HCT116 (cell line): ENCODE results near the gene EDEM3. TPM values are rescaled to one million over a fixed set of nuclear protein-coding genes. Genes with fewer than 3 reads are reported as not detected.

Source experiments
- ATAC-seq: fragments of 200-7000 bp; cut with Tn5 transposase; 2 replicates; pipeline ENCODE4 v1.9.1; 2020; ENCODE audit warnings: mild to moderate bottlenecking, moderate library complexity
- BruUV-seq: library from RNA; stranded (reverse); fragments of 400-500 nt; replicated peaks from 2 replicates; lab custom pipeline; 2021; lab: Mats Ljungman, UMichigan
- CTCF ChIA-PET: fragments of 300-600 bp; sonication (Branson Sonifier 250); formaldehyde crosslinking; loops from one replicate; lab custom pipeline; 2021; ENCODE audit warnings: antibody characterized with exemption; lab: Charles Lee
- POLR2A ChIA-PET: fragments of 300-600, 350-600 bp; sonication (Branson Sonifier 250); formaldehyde crosslinking; loops from one replicate; lab custom pipeline; 2021; ENCODE audit warnings: antibody characterized with exemption; lab: Charles Lee
- RAD21 ChIA-PET, 2 experiments: fragments of 300-600 bp; sonication (Branson Sonifier 250); formaldehyde crosslinking; loops; one replicate each; lab custom pipeline; 2023; ENCODE audit warnings: low total read pairs in 2 of 2; ENCODE audit not compliant: uncharacterized antibody in 2 of 2, unreplicated experiment in 2 of 2, low non-redundant PET in 1 of 2; lab: Charles Lee
- DNase-seq: peaks from one replicate; pipeline ENCODE4 v3.0.0-alpha.2; 2010; ENCODE audit warnings: low read depth, low spot score
- H2AFZ ChIP-seq: fragments of 200-600 bp; shearing (Covaris generic), sonication (generic); 2 replicates; pipeline ENCODE4 v1.6.1; 2017; ENCODE audit warnings: low read depth, mixed run types, mixed read lengths, antibody characterized with exemption, low read length; ENCODE audit not compliant: poor library complexity, severe bottlenecking
- H3K27ac ChIP-seq: 2 replicates; pipeline ENCODE4 v1.5.1; 2012; ENCODE audit warnings: low read depth, low read length
- H3K27me3 ChIP-seq: fragments of 200-600 bp; sonication (generic); 2 replicates; pipeline ENCODE4 v1.6.1; 2016; ENCODE audit warnings: mixed run types, low read length, mixed read lengths; ENCODE audit not compliant: insufficient read depth
- H3K36me3 ChIP-seq, 2 experiments: fragments of 200-500 bp in 1 of 2; fragments of 200-600 bp in 1 of 2; sonication (Bioruptor generic) in 1 of 2; sonication (generic) in 1 of 2; 2 replicates each; pipeline versions ENCODE4 v1.5.1 to v1.6.1; 2014 to 2016; ENCODE audit warnings: low read length in 2 of 2, inconsistent platforms in 1 of 2, mixed read lengths in 1 of 2, mixed run types in 1 of 2; ENCODE audit not compliant: insufficient read depth in 2 of 2, control insufficient read depth in 1 of 2
- H3K4me1 ChIP-seq, 2 experiments: fragments of 200-600 bp in 1 of 2; sonication (generic) in 1 of 2; 2 replicates each; pipeline versions ENCODE4 v1.5.1 to v1.6.1; 2012 to 2017; ENCODE audit warnings: low read length in 2 of 2, inconsistent platforms in 1 of 2, mild to moderate bottlenecking in 1 of 2, mixed read lengths in 1 of 2, mixed run types in 1 of 2, moderate library complexity in 1 of 2; ENCODE audit not compliant: insufficient read depth in 2 of 2, control insufficient read depth in 1 of 2
- H3K4me2 ChIP-seq: fragments of 200-600 bp; sonication (generic); 2 replicates; pipeline ENCODE4 v1.6.1; 2017; ENCODE audit warnings: mixed run types, low read length, mixed read lengths
- H3K4me3 ChIP-seq, 2 experiments: fragments of 200-600 bp in 1 of 2; sonication (generic) in 1 of 2; replicated peaks in 1 of 2; 2 replicates each; pipeline ENCODE4 v1.5.1; 2011 to 2016; ENCODE audit warnings: low read length in 2 of 2, control low read depth in 1 of 2, low read depth in 1 of 2, mild to moderate bottlenecking in 1 of 2, mixed read lengths in 1 of 2, mixed run types in 1 of 2
- H3K79me2 ChIP-seq: fragments of 200-600 bp; sonication (generic); 2 replicates; pipeline ENCODE4 v1.6.1; 2017; ENCODE audit warnings: mild to moderate bottlenecking, mixed run types, low read length, moderate library complexity, mixed read lengths; ENCODE audit not compliant: insufficient read depth
- H3K9ac ChIP-seq: fragments of 200-600 bp; sonication (generic); 2 replicates; pipeline ENCODE4 v1.6.1; 2016; ENCODE audit warnings: low read length, mixed read lengths
- H3K9me2 ChIP-seq: fragments of 200-600 bp; sonication (generic), shearing (Covaris generic); 2 replicates; pipeline ENCODE4 v1.6.1; 2017; ENCODE audit warnings: mixed run types, mild to moderate bottlenecking, moderate library complexity; ENCODE audit not compliant: insufficient read depth
- H3K9me3 ChIP-seq, 2 experiments: fragments of 200-500 bp in 1 of 2; fragments of 200-600 bp in 1 of 2; sonication (Bioruptor generic) in 1 of 2; sonication (generic) in 1 of 2; 2 replicates each; pipeline ENCODE4 v1.6.1; 2014 to 2017; ENCODE audit warnings: low read length in 2 of 2, mixed read lengths in 2 of 2, inconsistent platforms in 1 of 2, low read depth in 1 of 2, mild to moderate bottlenecking in 1 of 2, mixed run types in 1 of 2, moderate library complexity in 1 of 2; ENCODE audit not compliant: control insufficient read depth in 1 of 2, insufficient read depth in 1 of 2
- H4K20me1 ChIP-seq: fragments of 200-600 bp; sonication (generic), shearing (Covaris generic); 2 replicates; pipeline ENCODE4 v1.6.1; 2017; ENCODE audit warnings: mixed run types, mild to moderate bottlenecking, moderate library complexity; ENCODE audit not compliant: insufficient read depth
- CBX3 ChIP-seq: IDR thresholded peaks from 2 replicates; pipeline ENCODE4 v1.6.1; 2012; ENCODE audit warnings: low read depth
- CEBPB ChIP-seq: IDR thresholded peaks from 2 replicates; pipeline ENCODE4 v1.6.1; 2012; ENCODE audit warnings: low read depth
- ELF1 ChIP-seq: IDR thresholded peaks from 2 replicates; pipeline ENCODE4 v1.6.1; 2012; ENCODE audit warnings: low read depth, borderline replicate concordance
- EZH2 ChIP-seq: fragments of 200-600 bp; sonication (generic); IDR thresholded peaks from 2 replicates; pipeline ENCODE4 v1.6.1; 2017; ENCODE audit warnings: antibody characterized with exemption, mixed run types
- EZH2phosphoT487 ChIP-seq: fragments of 200-600 bp; IDR thresholded peaks from 2 replicates; pipeline ENCODE4 v1.6.1; 2018; ENCODE audit warnings: antibody characterized with exemption, borderline replicate concordance
- JUND ChIP-seq: IDR thresholded peaks from 2 replicates; pipeline ENCODE4 v1.6.1; 2012
- RAD21 ChIP-seq: IDR thresholded peaks from 2 replicates; pipeline ENCODE4 v1.6.1; 2012; ENCODE audit warnings: low read depth, mild to moderate bottlenecking
- SP1 ChIP-seq: IDR thresholded peaks from 2 replicates; pipeline ENCODE4 v1.6.1; 2012; ENCODE audit warnings: low read depth
- YY1 ChIP-seq: IDR thresholded peaks from 2 replicates; pipeline ENCODE4 v1.6.1; 2011; ENCODE audit warnings: low read length, low read depth, moderate library complexity, mild to moderate bottlenecking; ENCODE audit not compliant: insufficient replicate concordance; ENCODE audit errors: extremely low read depth
- intact Hi-C: fragments of 100-400 bp; cut with micrococcal nuclease; formaldehyde crosslinking; loops from 2 replicates; pipeline ENCODE4 v1.10.0; 2022
- total RNA-seq: library from RNA; stranded (reverse); gene quantifications from one replicate; pipeline ENCODE4 v1.2.1, GENCODE V29; 2021; ENCODE audit not compliant: unreplicated experiment
- TF ChIP-seq, protein P1 (sequence below): IDR thresholded peaks from 2 replicates; pipeline ENCODE4 v1.6.1; 2012
- TF ChIP-seq, protein P2 (sequence below), 3 experiments: fragments of 200-600 bp in 1 of 3; sonication (generic) in 1 of 3; IDR thresholded peaks in 2 of 3; conservative IDR thresholded peaks in 1 of 3; 2 replicates each; pipeline ENCODE4 v1.5.1; 2012 to 2017; ENCODE audit warnings: low read depth in 2 of 3, low read length in 2 of 3, antibody characterized with exemption in 1 of 3, borderline replicate concordance in 1 of 3, control low read depth in 1 of 3, mild to moderate bottlenecking in 1 of 3, mixed read lengths in 1 of 3, mixed run types in 1 of 3, moderate library complexity in 1 of 3; ENCODE audit not compliant: insufficient read depth in 1 of 3

Gene EDEM3
- total RNA-seq, 1 experiment from 2014 or later = 14.9 TPM

DNA sequence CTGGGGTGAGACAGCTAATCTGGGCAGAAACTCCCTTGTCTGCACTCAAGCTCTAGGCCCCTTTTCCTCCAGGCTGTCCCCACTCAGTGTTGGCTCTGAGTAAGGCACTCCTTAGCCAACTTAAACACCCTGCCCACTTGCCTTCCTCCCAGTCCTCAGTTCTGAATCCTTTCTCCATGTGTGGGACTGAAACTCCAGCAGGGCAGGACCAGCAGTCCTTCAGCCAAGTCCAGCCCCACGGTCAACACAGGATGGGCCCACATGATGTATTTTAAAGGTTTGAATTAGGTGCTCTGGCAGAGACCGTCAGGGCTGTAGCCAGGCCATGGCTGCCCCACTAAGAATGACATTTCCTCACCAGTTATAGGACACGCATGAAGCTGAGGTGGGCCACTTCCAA lies 107.8 kb downstream of the EDEM3 start:
- no peak for DNase-seq
- RAD21 ChIA-PET = no interaction called here
- H3K4me2 ChIP-seq = no peak overlapping the region
- no peaks in the 10 kb centered on the region for H3K9me2 ChIP-seq
- no peak for ATAC-seq
- H3K27ac ChIP-seq = no peak overlapping the region
- intact Hi-C loops = no loop called here
- H3K27me3 ChIP-seq = no peaks in the 10 kb centered on the region
- H3K9ac ChIP-seq = no peak overlapping the region
- H3K4me1 ChIP-seq = no peaks in the 10 kb centered on the region
- H3K4me3 ChIP-seq = no peak overlapping the region
- POLR2A ChIA-PET = no interaction called here
- H4K20me1 ChIP-seq = no peaks in the 10 kb centered on the region
- CTCF ChIA-PET = no interaction called here
- H3K9me3 ChIP-seq = no peaks in the 10 kb centered on the region; a peak in 1 of 4 replicates
- H2AFZ ChIP-seq = no peak overlapping the region
- TF ChIP-seq RAD21 (no peak), CEBPB (no peak), ELF1 (no peak), SP1 (no peak)
- BruUV-seq = no TSS peak
- H3K36me3 ChIP-seq = no peaks in the 10 kb centered on the region
- no peaks in the 10 kb centered on the region for H3K79me2 ChIP-seq

DNA sequence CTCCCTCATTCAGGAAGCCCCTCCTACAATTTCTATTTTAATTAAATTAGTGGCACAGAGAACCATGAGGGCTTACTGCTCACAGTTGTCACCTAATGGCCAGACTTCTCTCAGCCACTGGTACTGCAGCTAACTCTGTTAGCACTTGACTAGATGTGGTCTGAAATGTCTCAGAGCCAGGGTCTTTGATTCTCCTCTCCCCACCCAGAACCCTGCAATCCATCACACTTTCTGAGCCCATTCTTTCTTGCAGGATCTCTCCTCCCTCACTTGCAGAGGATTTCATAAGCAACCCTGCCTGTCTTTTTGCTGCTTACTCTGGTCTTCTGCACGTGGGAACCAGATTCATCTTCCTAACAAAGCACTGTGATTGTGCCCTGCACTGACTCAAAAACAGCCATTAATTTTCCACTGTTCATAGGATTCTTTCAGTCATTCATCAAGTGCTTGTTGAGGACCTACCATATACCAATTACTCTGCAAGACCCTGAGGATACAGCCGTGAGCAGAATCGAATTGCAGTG lies 108.4 kb downstream of the EDEM3 start:
- ATAC-seq (no peak), DNase-seq (no peak)
- intact Hi-C loops = no loop called here
- Histone ChIP-seq H3K27me3 (no peaks in the 10 kb centered on the region), H2AFZ (no peak overlapping the region), H3K4me1 (no peaks in the 10 kb centered on the region), H3K9me3 (no peaks in the 10 kb centered on the region), H3K79me2 (no peaks in the 10 kb centered on the region), H3K4me2 (no peak overlapping the region), H4K20me1 (no peaks in the 10 kb centered on the region), H3K9me2 (no peaks in the 10 kb centered on the region), H3K4me3 (no peak overlapping the region), H3K36me3 (no peaks in the 10 kb centered on the region), H3K9ac (no peak overlapping the region), H3K27ac (no peak overlapping the region)
- ChIA-PET POLR2A (no interaction called here), CTCF (no interaction called here), RAD21 (no interaction called here)
- TF ChIP-seq EZH2 (no peak), YY1 (no peak), EZH2phosphoT487 (no peak), CBX3 (no peak), JUND (no peak)
- TF ChIP-seq, protein P1, sequence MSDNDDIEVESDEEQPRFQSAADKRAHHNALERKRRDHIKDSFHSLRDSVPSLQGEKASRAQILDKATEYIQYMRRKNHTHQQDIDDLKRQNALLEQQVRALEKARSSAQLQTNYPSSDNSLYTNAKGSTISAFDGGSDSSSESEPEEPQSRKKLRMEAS = no peak
- TF ChIP-seq, protein P2, sequence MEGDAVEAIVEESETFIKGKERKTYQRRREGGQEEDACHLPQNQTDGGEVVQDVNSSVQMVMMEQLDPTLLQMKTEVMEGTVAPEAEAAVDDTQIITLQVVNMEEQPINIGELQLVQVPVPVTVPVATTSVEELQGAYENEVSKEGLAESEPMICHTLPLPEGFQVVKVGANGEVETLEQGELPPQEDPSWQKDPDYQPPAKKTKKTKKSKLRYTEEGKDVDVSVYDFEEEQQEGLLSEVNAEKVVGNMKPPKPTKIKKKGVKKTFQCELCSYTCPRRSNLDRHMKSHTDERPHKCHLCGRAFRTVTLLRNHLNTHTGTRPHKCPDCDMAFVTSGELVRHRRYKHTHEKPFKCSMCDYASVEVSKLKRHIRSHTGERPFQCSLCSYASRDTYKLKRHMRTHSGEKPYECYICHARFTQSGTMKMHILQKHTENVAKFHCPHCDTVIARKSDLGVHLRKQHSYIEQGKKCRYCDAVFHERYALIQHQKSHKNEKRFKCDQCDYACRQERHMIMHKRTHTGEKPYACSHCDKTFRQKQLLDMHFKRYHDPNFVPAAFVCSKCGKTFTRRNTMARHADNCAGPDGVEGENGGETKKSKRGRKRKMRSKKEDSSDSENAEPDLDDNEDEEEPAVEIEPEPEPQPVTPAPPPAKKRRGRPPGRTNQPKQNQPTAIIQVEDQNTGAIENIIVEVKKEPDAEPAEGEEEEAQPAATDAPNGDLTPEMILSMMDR (IDR thresholded peaks at IDR 0.05 in 2 of 3, conservative IDR thresholded peaks at IDR 0.05 in 1 of 3; ENCODE audit: borderline replicate concordance in 1 of 3, insufficient read depth in 1 of 3, low read depth in 2 of 3, low read length in 2 of 3) = no peak
- BruUV-seq = no TSS peak
